GM19239 (cell line): ENCODE data around the gene MARCHF7.

ENCODE experiments used
- DNase-seq: peaks from one replicate; pipeline ENCODE4 v3.0.0; 2011; ENCODE audit warnings: low spot score; ENCODE audit not compliant: insufficient read length
- FAIRE-seq: peaks from 2 replicates; lab custom pipeline; 2011; peaks lifted over from hg19 to GRCh38; lab: Jason Lieb, UNC

The MARCHF7 gene

GRCh38 chr2:159758686-159759085 lies 46.4 kb downstream of the MARCHF7 start:
- FAIRE-seq: peak; percentile 33
- no peak for DNase-seq

DNA sequence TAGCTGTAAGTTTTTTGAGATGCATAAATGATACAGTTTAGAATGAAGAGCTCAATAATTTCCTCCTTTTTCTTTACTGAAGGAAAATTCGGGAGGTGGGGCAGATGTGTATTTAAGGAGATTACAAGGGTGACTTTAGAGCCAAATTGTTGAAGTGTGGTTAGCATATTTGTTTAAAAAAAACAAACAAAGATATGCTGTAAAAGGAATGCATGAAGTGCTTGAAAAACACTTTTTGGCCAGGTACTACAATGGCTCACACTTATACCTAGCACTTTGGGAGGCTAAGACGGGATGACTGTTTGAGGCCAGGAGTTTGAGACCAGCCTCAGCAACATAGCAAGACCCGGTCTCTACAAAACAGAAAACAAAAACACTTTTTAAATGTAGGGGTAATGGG lies 47.3 kb downstream of the MARCHF7 start:
- DNase-seq (no peak), FAIRE-seq (no peak)

- FAIRE-seq (peak; percentile 21), DNase-seq (no peak)
Measured at GRCh38 chr2:159760326-159760725, 48.0 kb downstream of the MARCHF7 start.

DNA sequence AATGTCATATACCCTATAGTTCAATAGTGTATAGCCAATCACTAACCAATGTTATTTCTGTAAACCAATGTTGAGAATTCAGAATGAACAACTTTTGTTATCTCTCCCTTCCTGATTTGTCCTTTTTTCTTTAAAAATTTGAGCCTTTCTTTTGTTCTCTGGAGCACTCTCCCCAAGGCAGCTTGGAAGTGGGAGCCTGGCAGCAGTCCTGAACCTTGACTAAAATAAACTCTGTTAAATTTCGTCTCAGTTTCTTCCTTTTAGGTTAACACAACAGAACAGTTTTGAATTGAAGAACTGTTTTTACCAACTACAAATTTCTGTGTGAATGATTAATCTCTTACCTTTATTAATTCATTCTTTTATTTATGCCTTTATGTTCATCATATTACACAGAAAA lies 49.8 kb downstream of the MARCHF7 start:
- DNase-seq (no peak), FAIRE-seq (no peak)
